Measurements from ENCODE around the gene MAPK1. TPM values are rescaled to one million over a fixed set of nuclear protein-coding genes. Genes with fewer than 3 reads are reported as not detected.
"Not testable (repeated sequence)": the region's sequence is repeated elsewhere in the genome, so short reads cannot be mapped to it uniquely, and the experiment has no call there.

MAPK1 gene
- total RNA-seq, 1 donor from 2014 or later = 110 TPM

- no peak for DNase-seq (ENCODE audit: low read depth)
These were observed 43.6 kb downstream of the MAPK1 start for GRCh38 chr22:21823740-21824444.

GRCh38 chr22:21819183-21819770, 48.2 kb downstream of the MAPK1 start:
- DNase-seq (ENCODE audit: low read depth) = peak; percentile 21

GRCh38 chr22:21818487-21819182, 48.8 kb downstream of the MAPK1 start:
- DNase-seq (ENCODE audit: low read depth) = no peak

- not testable (repeated sequence) for DNase-seq (ENCODE audit: low read depth)
These were observed 50.0 kb downstream of the MAPK1 start for GRCh38 chr22:21817497-21817853.

GRCh38 chr22:21816787-21817496, 50.5 kb downstream of the MAPK1 start:
- peak; percentile 79 for DNase-seq (ENCODE audit: low read depth)

- DNase-seq (ENCODE audit: low read depth) = no peak
These were observed 51.0 kb downstream of the MAPK1 start for GRCh38 chr22:21816472-21816786.

GRCh38 chr22:21815958-21816357, 51.5 kb downstream of the MAPK1 start:
- DNase-seq (ENCODE audit: low read depth) = no peak

- DNase-seq (ENCODE audit: low read depth) = no peak
These were observed 52.1 kb downstream of the MAPK1 start for GRCh38 chr22:21815357-21815756.

- no peak for DNase-seq (ENCODE audit: low read depth)
These were observed 55.5 kb downstream of the MAPK1 start for GRCh38 chr22:21811982-21812381.

- DNase-seq (ENCODE audit: low read depth) = no peak
These were observed 59.6 kb downstream of the MAPK1 start for GRCh38 chr22:21807544-21808529.

- not testable (repeated sequence) for DNase-seq (ENCODE audit: low read depth)
These were observed 62.1 kb downstream of the MAPK1 start for GRCh38 chr22:21805325-21805724.

GRCh38 chr22:21803811-21804249, 63.6 kb downstream of the MAPK1 start:
- no peak for DNase-seq (ENCODE audit: low read depth)

- DNase-seq (ENCODE audit: low read depth) = no peak
These were observed 64.8 kb downstream of the MAPK1 start for GRCh38 chr22:21802673-21803072.

- no peak for DNase-seq (ENCODE audit: low read depth)
These were observed 65.4 kb downstream of the MAPK1 start for GRCh38 chr22:21802056-21802455.

- not testable (repeated sequence) for DNase-seq (ENCODE audit: low read depth)
These were observed 66.2 kb downstream of the MAPK1 start for GRCh38 chr22:21801304-21801644.

- DNase-seq (ENCODE audit: low read depth) = no peak
These were observed 66.7 kb downstream of the MAPK1 start for GRCh38 chr22:21800552-21801303.

- no peak for DNase-seq (ENCODE audit: low read depth)
These were observed 69.8 kb downstream of the MAPK1 start for GRCh38 chr22:21797444-21798221.

- peak; percentile 51 for DNase-seq (ENCODE audit: low read depth)
These were observed 70.6 kb downstream of the MAPK1 start for GRCh38 chr22:21796863-21797262.

GRCh38 chr22:21796231-21796630, 71.2 kb downstream of the MAPK1 start:
- DNase-seq (ENCODE audit: low read depth) = no peak
